Measurements from ENCODE around the gene LEFTY2.

DNA sequence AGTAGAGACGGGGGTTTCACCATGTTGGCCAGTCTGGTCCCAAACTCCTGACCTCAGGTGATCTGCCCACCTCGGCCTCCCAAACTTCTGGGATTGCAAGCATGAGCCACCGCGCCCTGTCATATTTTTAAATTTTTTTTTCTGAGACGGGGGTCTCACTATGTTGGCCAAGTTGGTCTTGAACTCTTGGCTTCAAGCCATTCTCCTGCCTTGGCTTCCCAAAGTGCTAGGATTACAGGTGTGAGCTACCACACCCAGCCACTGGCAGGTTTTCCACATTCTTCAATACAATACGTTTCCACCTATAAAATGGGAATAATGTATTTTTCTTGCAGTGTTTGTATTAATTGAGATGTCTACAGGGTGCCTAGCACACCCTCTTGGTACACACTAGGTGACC is 48.7 kb downstream of the LEFTY2 start:
- TF ChIP-seq BCL3 (IDR thresholded peaks at IDR 0.05) (no peak), RFX5 (IDR thresholded peaks at IDR 0.05) (no peak), POLR2A (IDR thresholded peaks at IDR 0.05; ENCODE audit: low read length) (no peak), ZFP36 (IDR thresholded peaks at IDR 0.05; ENCODE audit: borderline replicate concordance, partially characterized antibody) (no peak), SMC3 (IDR thresholded peaks at IDR 0.05) (no peak), NFE2L2 (conservative IDR thresholded peaks at IDR 0.05; ENCODE audit: low read length) (no peak), JUNB (IDR thresholded peaks at IDR 0.05) (no peak)
- TF ChIP-seq, protein P1, sequence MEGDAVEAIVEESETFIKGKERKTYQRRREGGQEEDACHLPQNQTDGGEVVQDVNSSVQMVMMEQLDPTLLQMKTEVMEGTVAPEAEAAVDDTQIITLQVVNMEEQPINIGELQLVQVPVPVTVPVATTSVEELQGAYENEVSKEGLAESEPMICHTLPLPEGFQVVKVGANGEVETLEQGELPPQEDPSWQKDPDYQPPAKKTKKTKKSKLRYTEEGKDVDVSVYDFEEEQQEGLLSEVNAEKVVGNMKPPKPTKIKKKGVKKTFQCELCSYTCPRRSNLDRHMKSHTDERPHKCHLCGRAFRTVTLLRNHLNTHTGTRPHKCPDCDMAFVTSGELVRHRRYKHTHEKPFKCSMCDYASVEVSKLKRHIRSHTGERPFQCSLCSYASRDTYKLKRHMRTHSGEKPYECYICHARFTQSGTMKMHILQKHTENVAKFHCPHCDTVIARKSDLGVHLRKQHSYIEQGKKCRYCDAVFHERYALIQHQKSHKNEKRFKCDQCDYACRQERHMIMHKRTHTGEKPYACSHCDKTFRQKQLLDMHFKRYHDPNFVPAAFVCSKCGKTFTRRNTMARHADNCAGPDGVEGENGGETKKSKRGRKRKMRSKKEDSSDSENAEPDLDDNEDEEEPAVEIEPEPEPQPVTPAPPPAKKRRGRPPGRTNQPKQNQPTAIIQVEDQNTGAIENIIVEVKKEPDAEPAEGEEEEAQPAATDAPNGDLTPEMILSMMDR (IDR thresholded peaks at IDR 0.05), result no peak
- TF ChIP-seq, protein P2, sequence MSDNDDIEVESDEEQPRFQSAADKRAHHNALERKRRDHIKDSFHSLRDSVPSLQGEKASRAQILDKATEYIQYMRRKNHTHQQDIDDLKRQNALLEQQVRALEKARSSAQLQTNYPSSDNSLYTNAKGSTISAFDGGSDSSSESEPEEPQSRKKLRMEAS (IDR thresholded peaks at IDR 0.05), result no peak

Data from A549 (cell line).